Gastrocnemius medialis (tissue), 4 donors: ENCODE data around the gene PHF2.

ENCODE experiments used
- POLR2A ChIP-seq, 2 donors: fragments of 450-650 bp; IDR thresholded peaks; one replicate each; pipeline ENCODE4 v1.6.1; 2017; ENCODE audit warnings: antibody characterized with exemption in 2 of 2, mild to moderate bottlenecking in 2 of 2, moderate library complexity in 2 of 2
- TF ChIP-seq, protein P1 (sequence below), 5 experiments: fragments of 450-650 bp in 3 of 5; fragments of 200-600 bp in 2 of 5; sonication (generic) in 2 of 5; IDR thresholded peaks in 4 of 5; conservative IDR thresholded peaks in 1 of 5; 1 replicate in 4 of 5; 2 replicates in 1 of 5; pipeline ENCODE4 v1.5.1; 2016 to 2019; ENCODE audit warnings: antibody characterized with exemption in 5 of 5, mild to moderate bottlenecking in 3 of 5, moderate library complexity in 3 of 5

DNA sequence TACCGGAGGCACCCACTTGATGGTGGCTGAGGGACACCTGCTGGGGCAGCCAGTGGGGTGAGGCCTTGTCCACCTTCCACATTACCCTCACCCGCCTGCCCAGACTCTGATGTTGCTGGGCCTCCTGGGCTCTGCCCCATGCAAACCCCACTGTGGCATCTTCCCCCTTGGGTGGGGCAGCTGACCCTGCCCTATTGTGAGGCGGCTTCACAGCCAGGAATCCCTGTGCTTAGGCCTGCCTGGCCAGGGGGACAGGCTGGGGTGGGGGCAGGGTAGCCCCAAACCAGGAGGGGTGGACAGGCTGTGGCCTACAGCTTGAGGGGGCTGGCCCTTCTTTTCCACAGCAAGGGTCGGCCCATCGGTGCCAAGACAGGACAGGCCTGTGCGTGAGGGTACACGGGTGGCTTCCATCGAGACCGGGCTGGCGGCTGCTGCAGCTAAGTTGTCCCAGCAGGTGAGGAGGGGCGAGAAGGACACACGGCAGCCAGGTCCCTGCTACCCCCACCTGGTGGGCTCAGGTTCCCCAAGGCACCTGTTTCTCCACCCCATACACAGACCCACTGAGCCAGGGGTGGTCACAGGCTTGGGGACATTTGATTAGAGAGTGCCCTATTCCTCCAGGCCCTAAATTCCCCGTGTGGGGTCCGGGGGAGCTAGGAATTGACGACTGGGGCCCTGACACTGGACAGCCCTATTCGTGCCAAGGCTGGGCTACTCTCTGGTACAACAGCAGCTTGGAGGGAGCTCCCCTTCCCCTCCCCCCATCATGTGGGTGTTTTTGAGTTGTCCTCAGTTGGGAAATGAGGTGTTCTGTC is 99.2 kb downstream of the PHF2 start:
- TF ChIP-seq POLR2A (IDR thresholded peaks at IDR 0.05) = no peak
- TF ChIP-seq, protein P1, sequence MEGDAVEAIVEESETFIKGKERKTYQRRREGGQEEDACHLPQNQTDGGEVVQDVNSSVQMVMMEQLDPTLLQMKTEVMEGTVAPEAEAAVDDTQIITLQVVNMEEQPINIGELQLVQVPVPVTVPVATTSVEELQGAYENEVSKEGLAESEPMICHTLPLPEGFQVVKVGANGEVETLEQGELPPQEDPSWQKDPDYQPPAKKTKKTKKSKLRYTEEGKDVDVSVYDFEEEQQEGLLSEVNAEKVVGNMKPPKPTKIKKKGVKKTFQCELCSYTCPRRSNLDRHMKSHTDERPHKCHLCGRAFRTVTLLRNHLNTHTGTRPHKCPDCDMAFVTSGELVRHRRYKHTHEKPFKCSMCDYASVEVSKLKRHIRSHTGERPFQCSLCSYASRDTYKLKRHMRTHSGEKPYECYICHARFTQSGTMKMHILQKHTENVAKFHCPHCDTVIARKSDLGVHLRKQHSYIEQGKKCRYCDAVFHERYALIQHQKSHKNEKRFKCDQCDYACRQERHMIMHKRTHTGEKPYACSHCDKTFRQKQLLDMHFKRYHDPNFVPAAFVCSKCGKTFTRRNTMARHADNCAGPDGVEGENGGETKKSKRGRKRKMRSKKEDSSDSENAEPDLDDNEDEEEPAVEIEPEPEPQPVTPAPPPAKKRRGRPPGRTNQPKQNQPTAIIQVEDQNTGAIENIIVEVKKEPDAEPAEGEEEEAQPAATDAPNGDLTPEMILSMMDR (IDR thresholded peaks at IDR 0.05 in 4 of 5, conservative IDR thresholded peaks at IDR 0.05 in 1 of 5) = no peak
